Smooth muscle cell of the brain vasculature (primary cell): Measurements from ENCODE around the gene GLDN.

Experiments used
- DNase-seq: peaks from one replicate; pipeline ENCODE4 v3.0.0-alpha.2; 2012; ENCODE audit warnings: low read depth, low spot score

GLDN gene

DNA sequence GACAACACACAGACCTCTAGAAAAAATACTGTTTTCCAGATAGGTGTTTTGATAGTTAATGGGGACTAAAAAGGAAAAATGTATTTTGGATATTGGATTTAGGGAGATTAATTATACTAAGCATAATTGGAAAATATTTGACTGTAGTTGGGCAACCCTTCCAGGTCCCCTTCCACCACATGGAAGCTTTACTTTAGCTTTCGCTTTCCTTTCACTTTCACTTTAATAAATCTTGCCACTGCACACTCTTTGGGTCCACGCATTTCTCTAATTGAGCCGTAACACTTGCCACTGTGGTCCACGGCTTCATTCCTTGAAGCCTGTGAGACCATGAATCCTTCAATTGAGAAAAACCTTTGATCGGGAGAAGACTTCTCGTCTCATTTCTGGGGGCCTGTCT lies 15.5 kb downstream of the GLDN start:
- DNase-seq = no peak

DNA sequence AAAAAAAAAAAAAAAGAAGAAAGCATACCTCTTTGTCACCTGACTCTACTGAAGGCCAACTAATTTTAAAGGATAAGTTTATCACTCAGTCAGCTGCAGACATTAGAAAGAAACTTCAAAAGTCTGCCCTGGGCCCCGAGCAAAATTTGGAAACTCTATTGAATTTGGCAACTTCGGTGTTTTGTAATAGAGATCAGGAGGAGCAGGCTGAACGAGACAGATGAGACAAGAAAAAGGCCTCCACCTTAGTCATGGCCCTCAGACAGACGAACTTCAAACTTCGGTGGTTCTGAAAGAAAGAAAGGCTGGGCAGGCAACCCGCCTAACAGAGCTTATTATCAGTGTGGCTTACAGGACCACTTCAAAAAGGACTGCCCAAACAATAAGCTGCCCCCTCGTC lies 18.5 kb downstream of the GLDN start:
- DNase-seq = no peak

DNA sequence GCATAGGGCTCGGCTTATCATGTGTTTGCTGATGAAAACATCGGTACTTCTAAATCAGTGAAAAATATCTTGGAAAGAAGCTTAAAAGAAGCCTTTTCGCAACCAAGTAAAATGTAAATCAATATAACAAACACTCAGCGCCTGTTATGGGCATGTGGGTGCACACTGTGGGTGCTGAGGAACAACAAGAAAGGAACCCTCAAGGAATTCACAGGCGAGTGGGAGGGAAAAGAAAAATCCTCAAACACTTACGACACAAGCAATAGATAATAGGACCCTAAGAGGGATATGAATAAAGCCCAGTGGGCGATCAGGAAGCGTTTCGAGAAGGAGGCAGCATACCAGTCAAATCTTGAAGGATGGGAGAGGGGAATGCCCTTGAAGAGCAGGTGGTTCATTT lies 21.9 kb downstream of the GLDN start:
- no peak for DNase-seq

DNA sequence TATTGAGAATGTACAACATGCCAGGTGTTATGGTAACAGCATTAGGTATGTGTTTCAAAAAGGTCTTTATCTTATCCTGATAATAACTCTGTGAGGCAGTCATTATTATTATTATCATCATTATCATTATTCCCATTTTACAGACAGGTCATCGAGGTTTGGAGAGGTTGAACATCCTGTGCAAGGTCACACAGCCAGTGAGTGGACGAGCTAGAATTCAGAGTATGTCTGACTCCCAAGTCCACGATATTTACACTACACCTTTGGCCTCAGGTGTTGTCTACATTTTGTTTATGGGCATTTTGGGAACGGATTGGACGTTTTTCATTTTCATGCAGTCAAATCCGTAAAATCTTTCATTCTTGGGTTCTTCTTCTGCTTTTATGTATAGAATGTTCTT lies 24.0 kb downstream of the GLDN start:
- DNase-seq = no peak

DNA sequence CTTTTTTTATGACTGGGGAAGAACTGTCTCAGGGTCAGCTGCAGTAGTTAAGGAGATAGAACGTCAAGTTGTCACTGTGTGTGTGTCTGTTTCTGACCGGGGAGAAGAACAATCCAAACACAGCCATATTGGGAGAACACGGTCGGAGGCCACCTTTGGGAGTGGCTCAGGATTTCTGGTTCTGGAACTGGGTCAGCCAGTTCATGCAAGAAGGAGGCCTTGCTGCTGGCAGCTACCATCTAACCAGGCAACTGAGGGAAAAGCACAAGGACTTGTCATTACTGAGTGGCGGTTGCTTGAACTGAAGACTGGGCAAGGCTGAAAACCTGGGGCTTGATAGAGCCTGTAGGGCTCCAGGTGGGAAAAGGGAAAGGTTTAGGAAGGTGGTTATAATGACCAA lies 24.6 kb downstream of the GLDN start:
- DNase-seq = no peak

DNA sequence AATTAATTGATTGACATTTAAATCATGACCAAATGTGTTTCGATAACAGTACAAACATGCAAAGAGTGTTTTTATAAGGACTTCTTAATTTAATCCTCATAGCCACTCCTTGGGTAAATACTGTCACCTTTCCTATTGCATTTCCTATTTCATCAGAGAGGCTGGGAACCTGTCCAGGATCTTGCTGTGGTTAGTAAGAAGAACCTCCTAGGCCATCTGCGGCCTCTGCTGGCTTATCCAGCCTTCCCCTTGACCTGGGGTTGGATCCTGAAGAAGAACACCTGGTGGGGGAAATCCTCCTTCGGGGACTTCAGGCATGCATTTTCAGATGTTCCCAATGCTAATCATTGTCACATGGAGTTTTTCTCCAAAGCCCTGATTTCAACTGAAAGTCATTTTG lies 25.5 kb downstream of the GLDN start:
- no peak for DNase-seq

DNA sequence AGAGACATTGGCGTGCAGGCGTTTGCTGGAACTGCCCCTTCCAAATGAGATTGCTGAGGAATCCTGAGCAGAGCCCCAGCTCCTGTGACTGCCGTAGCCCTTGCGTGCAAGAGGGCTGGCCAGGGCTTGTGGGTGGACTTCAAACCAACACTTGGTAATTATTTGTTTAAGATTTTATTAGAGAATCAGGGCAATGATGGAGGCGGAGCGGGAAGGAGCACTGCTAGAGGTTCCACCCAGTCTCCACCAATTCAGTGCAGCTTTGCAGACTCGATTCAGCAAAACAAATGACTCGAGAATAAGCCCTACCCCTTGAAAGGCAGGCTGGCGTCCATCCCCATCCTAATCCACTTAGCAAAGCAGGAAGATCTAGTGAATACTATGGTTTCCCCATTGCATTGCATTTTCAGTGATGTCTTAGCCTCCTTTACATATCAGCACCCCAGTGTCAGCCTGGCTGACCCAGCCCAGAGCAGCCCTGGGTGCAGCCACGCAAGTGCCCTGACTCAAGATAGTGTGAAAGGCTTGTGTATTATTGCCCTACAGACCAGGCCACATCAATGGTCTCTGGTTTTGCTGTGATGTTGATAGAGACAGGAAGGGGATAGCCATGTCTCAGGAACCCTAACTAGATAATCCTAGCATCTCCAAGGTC lies 26.0 kb downstream of the GLDN start:
- DNase-seq = no peak

DNA sequence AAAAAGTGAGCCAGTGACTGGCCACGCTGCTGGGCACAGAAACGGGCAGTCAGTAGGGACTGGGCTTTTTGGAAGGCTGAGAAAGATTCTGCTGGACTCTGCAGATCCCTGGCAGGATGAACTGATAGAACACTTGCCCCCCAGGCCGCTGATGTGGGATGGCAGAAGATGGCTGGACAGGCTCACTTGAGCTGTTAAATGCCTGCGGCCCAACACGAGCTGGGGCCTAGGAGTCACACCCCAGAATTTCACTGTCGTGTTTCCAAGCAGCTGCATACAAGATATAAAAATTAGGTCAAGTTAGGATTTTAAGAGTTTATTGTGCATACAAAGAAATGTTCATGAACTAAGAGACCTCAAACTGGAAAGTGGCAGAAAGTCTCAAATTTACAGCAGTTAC lies 26.9 kb downstream of the GLDN start:
- no peak for DNase-seq

DNA sequence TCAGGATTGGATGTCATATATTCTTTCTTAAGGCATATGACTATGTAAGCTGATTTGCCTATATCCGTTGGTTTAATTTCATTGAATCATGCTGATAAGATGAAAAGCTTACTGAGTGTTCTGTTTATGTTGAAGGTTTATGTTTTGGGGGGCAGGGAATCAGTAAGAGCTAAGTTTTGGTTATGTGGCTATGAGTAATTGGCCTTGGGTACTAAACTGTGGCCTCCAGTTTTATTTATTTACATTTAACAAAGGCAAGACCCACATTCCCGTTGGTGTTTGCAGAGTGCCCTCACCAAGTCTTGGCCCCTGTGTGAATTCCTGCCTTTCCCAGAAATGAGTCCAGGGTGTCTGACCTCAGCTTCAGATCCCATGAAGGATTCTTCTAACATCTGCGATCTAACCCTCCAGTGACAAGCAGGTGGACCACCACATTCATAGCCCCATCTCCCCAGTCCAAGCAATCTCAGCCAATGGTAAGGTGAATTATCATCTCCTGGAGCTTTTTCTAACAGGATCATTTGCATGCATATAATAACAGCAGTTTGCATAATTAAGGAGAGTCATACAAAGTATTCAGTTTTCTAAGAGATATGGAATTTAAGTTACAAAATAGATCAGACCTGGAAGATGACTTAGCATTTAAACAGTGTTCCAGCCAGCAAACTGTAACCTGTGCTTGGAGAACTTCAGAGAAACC lies 27.4 kb downstream of the GLDN start:
- no peak for DNase-seq

DNA sequence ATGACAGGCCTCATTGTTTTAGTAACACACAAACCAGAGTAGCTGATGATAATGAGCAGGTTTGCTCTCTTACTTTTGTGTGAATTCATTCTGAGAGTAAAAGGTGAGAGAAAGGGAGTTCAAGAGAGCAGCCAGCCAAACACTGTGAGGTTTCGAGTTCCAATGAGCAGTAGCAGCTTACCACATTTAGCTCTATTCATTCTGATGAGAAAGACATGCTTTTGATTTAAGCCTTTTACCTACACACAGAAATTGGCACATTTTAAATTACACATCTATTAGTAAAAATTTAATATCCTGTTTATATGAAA lies 28.0 kb downstream of the GLDN start:
- no peak for DNase-seq

DNA sequence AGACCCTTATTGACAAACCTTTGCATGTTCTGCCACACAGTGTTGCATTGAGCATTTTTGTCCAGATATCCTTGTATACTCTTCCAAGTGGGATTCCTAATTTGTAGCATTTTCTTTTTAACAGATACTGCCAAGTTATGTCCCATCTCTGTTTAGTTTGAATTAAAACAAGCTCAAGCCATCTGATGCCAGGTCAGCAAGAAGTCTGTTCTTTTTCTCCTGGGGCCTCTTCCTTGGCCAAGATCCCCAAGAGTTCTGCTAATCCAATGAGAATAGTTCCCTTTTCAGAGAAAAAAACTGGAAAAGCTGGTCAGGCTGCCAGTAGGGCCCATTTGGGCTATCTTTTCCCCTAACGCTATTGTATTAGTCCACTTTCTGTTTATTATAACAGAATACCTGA lies 29.8 kb downstream of the GLDN start:
- no peak for DNase-seq

DNA sequence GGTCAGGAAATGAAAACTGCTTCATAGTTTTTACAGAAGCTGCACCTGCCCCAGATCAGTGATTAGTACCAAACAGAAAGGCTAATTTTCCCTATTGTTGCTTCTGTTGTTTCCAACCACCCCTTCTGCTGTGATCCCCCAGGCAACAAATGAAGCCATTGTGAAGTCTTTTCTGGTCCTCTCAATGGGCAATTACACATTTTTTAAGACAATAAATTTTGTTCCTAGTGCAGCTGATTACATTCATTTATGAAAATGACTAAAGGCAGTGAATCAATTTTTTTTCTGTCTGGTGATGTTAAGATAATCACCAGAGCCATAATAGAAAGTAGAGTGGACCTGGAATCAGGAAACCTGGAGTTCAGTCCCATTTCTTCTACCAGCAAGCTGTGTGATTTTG lies 32.7 kb downstream of the GLDN start:
- DNase-seq = no peak

DNA sequence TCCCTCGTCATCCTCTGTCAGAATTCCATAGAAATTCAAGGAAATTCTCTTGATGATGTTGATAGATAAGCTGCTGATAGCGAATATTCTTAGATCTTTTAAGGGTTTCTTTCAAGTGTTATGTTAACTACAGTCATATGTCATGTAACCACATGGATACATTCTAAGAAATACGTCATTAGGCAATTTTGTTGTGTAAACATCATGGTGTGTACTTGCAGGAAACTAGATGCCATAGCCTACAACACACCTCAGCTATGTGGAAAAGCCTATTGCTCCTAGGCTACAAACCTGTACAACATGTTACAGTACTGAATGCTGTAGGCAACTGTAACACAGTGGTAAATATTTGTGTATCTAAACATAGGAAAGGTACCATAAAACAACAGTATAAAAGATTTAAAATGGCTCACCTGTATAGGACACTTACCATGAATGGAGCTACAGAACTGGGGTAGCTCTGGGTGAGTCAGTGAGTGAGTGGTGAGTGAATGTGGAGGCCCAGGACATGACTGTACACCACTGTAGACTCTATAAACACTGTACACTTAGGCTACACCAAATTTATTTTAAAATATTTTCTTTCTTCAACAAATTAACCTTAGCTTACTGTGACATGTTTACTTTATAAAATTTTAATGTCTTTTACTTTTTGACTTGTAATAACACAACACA lies 34.6 kb downstream of the GLDN start:
- no peak for DNase-seq

DNA sequence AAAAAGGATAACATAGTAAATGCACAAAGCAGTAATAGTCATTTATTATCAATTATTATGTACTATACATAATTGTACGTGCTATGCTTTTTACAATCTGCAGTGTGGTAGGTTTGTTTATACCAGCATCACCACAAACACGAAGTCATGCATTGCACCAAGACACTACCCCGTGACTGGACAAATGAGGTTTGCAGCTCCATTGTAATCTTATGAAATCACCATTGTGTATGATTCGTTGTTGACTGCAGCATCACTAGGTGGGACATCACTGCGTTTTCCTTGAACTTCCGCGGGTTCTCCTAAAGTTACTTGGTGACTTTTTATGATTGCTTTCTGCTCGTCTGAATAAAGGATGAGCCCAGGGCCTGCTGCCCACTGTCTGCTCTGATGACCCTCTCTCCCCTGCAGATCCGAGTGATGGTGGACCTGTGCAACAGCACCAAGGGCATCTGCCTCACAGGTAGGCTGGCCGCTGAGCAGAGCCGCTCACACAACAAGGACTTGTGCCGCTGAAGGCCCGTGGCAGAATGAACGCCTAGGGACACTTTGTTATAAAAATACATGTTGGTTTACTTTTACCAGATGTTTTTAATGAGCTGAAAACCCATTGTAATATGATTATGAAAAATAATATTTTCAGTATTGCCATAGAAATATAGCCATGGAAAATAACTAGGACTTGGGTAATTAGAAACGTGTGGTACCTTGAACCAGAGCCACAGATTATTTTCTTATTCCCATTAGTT lies 35.8 kb downstream of the GLDN start:
- DNase-seq = no peak

DNA sequence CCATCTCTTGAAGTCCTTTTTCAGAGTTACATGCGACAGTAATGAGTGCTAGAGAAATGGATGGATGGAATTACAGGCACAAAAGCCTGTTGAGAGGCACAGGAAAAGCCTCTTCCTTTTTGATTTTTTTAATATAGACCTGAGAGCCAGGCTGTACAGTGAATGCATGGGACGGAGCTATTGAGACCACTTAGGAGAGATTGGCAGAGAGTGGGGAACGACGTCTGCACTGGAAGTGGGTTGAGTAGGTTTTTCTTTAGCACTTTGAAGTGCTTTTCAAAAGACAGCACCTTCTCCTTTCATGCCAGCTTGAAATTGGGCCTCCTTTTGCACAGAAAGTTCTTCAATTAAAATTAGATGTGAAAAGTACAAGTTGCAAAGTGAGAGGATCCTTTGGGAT lies 37.0 kb downstream of the GLDN start:
- DNase-seq = no peak

DNA sequence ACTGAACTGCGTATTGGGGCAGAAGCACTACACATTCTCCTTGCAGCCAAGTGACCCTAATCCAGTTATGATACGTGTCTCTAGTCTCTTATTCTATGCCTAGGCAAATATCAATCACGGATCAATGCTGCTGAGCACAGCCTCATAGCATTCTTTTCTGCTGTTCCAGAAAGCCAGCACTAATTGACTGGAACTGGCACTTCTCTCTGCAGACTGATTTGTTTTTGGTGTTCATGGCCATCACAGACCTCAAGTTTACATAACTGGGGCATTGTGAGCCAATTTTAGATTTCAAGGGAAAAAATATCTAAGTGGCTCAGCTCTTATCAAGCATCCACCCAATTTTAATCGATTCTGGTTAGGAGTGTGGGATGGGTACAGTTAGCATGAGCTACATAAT lies 37.9 kb downstream of the GLDN start:
- no peak for DNase-seq

DNA sequence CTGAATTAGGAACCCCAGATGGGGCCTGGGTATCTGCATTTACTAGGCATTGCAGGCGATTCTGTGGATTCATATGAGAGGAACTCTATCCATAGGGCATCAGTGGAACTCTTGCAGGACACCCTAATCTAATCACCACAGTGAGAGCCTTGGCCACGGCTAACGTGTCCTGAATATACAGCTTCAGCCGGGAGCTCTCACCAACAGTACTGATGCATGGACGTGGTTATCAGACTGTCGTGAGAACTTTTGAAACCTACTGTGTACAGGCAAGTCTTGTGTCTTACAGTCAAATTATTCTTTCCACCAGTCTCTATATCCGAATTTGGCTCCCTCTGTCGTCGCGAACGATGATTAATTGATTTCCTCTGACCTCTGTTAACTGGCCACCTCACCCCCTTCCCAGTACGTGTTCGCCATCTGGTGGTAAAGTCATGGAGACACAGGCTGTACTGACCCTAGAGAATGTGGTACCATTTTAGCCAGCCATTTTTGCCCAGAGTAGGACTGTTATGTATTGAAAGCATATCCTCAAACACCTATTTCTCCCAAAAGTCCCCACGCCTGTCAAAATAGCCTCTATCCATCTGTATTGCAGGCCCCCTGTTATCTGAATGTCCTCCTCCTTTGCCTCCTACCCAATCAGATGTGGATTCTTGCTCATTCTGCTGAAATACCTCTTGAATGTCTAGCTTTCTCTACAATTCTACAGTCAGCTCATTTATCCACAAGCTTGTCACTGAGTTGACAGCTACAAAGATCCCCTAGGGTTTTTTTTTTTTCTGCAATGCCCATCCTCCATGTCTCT lies 39.7 kb downstream of the GLDN start:
- no peak for DNase-seq

DNA sequence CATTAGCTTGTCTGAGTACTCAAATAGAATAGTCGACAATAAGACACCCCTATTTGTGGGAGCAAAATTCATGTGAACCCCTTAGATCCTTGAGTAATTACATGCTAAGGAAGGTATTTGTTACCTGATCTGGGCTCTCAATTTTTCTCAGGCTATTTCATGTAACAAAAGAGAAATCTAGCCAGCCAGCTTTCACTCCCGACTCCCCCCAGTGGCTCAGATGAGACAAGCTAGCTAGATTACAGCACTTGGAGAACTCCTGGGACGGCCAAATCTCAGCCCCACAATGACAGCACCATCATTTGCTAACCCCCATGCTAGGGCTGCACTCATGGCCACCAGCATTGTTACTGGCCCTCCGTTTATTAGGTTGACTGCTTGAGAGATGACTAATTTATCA lies 41.3 kb downstream of the GLDN start:
- no peak for DNase-seq

DNA sequence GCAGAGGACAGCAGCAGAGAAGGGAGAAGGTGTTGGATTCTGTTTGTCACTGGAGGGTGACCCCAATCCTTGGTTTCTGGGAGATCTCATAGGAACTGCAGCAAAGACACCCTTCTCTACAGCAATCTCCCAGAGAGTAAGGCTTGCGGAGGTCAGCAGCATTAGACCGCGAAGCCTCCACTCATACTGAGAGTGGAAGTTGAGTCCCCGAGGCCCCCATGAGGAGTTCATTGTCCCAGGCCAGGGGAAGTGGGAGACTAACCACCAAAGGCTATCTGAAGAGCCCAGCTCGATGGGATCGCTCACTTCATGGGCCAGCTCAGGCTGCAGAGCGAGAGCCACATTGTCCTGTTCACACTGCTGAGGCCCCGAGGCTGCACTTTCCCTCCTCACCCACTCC lies 44.6 kb downstream of the GLDN start:
- DNase-seq = no peak

DNA sequence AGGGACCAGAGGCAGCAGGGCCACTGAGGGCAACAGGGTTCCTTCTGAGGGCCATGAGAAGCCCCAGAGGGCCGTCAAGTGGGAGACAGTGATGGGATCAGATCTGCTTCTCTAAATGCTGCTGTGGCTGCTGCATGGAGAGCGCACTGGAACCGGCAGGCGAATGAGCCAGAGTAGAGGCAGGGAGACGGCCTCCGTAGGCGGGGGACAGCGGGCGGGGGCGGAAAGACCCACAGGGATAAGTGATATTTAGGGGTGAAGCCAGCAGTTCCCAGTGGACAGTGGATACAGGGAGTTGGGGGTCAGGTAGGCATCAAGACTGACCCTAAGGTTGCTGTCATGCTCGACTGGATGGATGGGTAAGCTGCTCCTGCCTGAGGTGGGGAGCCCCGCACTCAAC lies 45.0 kb downstream of the GLDN start:
- DNase-seq = no peak

DNA sequence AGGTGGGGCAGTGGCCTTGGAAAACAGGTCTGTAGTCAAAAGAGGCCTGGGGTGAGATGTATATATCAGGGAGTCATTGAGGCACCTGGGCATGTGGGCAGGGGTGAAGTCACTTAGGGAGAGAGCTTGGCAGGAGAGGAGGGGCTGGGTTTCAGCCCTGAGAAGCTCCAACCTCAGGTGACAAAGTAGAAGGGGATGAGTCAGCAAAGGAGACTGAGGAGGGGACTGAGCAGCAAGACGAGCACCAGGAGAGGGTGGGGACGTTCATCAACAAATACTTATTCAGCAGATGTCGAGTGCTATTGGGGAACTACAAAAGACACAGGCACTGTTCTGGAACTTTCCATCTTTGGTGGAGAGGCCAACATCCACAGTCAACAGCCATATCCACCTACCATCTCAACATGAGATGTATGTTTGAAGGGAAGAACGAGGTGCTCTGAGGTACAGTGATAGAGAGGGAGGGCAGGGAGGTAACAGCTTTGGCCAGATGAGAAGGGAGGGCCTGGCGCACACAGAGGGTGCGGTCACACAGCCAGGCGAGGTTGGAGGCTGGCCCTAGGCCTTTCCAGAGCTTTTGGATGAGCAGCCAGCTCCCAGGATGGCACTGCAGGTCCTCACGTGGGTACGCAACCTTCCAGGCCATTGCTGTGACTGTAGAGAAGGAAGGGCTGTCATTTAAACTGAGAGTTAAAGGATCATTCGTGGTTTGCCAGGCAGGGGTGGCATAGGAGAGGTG lies 45.7 kb downstream of the GLDN start:
- DNase-seq = no peak
